GM19239 (cell line): ENCODE results near the gene HCLS1.
A peak's percentile ranks its signal among the peaks of the same experiment; 100 is the strongest.
"Not testable (repeated sequence)": the region's sequence is repeated elsewhere in the genome, so short reads cannot be mapped to it uniquely, and the experiment has no call there.

ENCODE experiments used
- DNase-seq: peaks from one replicate; pipeline ENCODE4 v3.0.0; 2011; ENCODE audit warnings: low spot score; ENCODE audit not compliant: insufficient read length
- FAIRE-seq: peaks from 2 replicates; lab custom pipeline; 2011; peaks lifted over from hg19 to GRCh38; lab: Jason Lieb, UNC

HCLS1 gene

GRCh38 chr3:121601212-121601812 is 59.4 kb downstream of the HCLS1 start:
- FAIRE-seq (no peak), DNase-seq (no peak)

- FAIRE-seq: not testable (repeated sequence)
These were observed 60.8 kb downstream of the HCLS1 start for GRCh38 chr3:121599900-121600299.

DNA sequence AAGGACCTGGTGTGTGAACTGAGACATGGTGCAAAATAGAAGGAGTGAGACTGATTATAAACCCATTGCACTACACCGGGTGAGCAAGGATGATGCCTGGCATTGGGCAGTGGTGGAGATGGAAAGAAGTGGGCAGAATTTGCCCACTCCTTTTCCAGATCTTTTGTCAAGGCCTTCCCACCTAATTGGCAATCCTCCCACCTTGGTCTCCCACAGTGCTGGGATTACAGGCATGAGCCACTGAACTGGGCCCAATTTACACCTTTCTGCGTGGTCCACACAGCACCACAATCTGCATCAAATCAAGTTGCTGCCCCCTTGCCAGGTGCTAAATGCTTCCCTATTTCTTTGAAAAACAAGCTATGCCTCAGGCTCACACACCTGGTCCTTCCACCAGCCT is 62.1 kb downstream of the HCLS1 start:
- DNase-seq (no peak), FAIRE-seq (no peak)

More at GRCh38 chr3:121599900-121600299, 60.8 kb downstream of the HCLS1 start:
- DNase-seq: not testable (repeated sequence)

- DNase-seq: no peak
- no peak for FAIRE-seq
These were observed 64.8 kb downstream of the HCLS1 start for GRCh38 chr3:121595765-121596406.

DNA sequence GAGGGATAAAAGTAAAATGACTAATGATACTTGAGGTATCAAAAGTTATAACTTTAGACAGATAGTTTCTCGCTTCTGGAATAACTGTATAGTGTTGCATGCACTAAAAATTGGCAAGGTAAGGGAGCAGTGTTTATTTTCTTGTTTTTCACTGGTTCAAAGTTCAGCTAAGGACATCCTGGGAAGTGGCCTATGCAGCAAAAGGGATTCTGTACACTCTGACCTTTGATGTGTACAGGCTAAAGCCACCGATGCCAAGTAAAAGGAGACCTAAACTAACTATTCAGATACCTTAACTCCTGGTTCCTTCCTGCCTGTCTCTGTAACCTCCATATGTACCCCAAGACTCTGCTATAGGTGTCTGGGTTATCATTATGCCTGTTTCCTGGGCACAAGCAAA is 65.9 kb downstream of the HCLS1 start:
- FAIRE-seq (peak; percentile 69), DNase-seq (no peak)

DNA sequence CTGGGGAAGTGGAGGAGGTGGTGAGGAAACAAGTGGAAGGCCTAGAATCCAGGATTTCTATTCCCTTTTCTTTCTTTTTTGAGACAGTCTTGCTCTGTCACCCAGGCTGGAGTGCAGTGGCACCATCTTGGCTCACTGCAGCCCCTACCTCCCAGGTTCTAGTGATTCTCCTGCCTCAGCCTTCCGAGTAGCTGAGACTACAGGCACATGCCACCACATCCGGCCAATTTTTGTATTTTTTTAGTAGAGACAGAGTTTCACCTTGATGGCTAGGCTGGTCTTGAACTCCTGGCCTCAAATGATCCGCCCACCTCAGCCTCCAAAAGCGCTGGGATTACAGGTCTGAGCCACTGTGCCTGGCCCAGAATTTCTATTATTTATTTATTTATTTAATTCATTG is 66.9 kb downstream of the HCLS1 start:
- not testable (repeated sequence) for DNase-seq, FAIRE-seq

- FAIRE-seq (peak; percentile 35), DNase-seq (no peak)
These were observed 67.6 kb downstream of the HCLS1 start, which contains the start of gene FBXO40 for GRCh38 chr3:121592856-121593702. TSS of gene FBXO40 (plus strand) at chr3:121593379. CDS start at chr3:121620576, 27,197 bp downstream.

GRCh38 chr3:121584418-121584817 is 76.3 kb downstream of the HCLS1 start:
- DNase-seq: peak; percentile 10
- no peak for FAIRE-seq

GRCh38 chr3:121581691-121582090 is 79.0 kb downstream of the HCLS1 start:
- DNase-seq: no peak
- no peak for FAIRE-seq
